Central memory CD4-positive, alpha-beta T cell (primary cell): Measurements from ENCODE around the gene PMPCA.
"Not testable (repeated sequence)": the region's sequence is repeated elsewhere in the genome, so short reads cannot be mapped to it uniquely, and the experiment has no call there.

Experiments used
- DNase-seq: peaks from one replicate; pipeline ENCODE4 v3.0.0; 2022

The PMPCA gene

DNA sequence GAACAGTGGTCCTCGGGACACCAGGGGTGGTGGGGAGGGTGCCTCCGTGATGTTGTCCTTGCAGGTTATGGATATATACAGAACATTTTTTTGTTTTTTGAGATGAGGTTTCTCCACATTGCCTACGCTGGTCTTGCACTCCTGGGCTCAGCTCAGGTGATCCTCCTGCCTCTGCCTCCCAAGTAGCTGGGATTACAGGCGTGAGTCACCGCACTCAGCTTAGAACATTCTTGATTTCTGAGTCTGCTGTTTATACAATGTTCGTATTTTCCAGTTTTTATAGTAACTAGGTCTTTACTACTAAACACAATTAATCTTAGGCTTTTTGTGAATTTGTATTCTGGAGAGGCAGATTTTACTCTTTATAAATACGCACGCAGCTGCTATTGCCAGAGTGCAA, 6.0 kb downstream of the PMPCA start:
- DNase-seq: no peak

DNA sequence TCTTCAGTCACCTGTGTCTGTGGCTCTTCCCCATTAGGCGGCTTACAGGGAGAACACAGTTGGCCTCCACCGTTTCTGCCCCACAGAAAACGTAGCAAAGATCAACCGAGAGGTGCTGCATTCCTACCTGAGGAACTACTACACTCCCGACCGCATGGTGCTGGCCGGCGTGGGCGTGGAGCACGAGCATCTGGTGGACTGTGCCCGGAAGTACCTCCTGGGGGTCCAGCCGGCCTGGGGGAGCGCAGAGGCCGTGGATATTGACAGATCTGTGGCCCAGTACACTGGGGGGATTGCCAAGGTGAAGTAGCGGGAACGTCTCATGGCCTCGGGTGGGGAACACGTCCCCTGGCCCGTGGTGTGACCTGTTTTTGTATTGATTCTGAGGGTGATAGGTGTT, 6.5 kb downstream of the PMPCA start:
- DNase-seq: no peak

DNA sequence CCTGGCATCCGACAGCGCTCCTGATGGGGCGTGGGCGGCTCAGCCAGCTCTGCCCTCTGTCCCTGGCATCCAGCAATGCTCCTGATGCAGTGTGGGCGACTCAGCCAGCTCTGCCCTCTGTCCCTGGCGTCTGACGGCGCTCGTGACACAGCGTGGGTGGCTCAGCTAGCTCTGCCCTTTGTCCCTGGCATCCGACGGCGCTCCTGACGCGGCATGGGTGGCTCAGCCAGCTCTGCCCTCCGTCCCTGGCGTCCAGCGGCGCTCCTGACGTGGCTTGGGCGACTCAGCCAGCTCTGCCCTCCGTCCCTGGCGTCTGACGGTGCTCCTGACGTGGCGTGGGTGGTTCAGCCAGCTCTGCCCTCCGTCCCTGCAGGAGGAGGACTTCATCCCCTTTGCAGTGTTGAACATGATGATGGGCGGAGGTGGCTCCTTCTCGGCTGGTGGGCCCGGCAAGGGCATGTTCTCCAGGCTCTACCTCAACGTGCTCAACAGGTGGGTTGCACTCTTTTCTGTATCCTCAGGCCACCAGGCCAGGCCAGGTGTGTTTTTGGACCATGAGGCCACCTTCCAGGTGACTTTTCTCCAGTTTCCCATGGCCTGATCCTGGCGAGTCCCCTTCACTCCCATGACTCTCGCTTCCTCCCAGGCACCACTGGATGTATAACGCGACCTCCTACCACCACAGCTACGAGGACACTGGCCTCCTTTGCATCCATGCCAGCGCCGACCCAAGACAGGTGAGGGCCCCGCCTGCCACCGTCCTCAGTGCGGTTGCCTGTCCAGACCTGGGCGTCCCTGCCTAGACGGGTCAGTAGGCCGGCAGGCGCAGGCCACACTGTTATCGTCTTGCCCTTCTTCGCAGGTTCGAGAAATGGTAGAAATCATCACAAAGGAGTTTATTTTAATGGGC, 8.0 kb downstream of the PMPCA start:
- DNase-seq: no peak

- no peak for DNase-seq
Observed at GRCh38 chr9:136419092-136419420, 8.6 kb downstream of the PMPCA start.

DNA sequence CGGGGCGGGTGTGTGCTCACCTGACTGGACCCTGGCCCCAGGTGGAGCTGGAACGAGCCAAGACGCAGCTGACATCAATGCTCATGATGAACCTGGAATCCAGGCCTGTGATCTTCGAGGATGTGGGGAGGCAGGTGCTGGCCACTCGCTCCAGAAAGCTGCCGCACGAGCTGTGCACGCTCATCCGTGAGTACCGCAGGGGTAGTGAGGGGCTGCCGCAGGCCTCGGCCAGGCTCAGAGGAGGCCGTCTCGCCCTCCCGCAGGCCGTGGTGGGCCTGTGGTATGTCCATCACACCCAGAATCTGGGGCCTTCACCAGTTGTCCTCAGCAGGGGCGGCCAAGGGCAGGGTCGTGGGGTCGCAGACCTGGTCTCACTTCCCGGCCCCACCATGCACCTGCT, 11.3 kb downstream of the PMPCA start:
- DNase-seq: no peak

DNA sequence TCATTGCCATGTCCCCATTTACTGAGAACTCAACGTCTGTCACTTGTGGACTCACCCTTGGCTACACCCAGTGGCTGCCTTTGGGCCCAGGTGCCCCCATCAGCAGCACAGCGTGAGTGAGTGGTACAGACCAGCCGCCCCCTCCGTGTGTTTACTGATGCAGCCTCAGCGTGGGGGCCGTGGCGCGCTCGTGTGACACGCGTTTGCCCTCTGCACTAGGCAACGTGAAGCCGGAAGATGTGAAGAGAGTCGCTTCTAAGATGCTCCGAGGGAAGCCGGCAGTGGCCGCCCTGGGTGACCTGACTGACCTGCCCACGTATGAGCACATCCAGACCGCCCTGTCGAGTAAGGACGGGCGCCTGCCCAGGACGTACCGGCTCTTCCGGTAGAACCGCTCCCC, 12.4 kb downstream of the PMPCA start:
- DNase-seq: no peak

DNA sequence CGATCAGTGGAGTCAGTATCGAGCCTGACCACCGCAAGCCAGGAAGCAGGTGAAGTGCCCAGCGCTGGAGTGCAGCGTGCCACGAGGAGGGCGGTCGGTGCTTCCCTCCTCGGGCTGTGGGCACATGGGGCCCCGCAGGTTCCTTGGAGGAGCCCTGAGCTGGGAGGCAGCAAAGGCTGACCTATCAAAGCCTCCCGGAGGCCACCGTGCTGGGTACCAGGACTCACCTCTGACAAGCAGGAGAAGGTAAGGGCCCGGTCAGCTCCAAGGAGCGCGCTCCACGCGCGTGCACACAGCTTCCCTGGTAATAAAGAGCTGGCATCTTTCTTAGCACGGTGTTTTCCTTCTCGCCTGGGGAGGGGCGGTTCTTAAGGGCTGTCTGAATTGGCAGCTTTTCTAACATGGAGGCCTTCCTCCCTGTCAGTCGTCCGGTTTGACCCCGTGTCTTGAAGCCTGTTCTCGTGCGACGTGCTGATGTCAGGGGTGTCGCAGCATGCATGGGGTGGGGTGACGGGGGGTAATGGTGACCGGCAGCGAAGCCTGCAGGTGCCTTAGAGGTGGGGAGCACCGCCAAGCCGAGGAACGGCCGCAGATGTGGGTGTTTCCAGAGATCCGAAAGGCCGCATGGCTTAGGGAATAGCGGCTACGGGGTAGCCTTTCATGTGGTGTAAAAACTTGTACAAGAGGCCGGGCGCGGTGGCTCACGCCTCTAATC, 13.1 kb downstream of the PMPCA start:
- DNase-seq: no peak

DNA sequence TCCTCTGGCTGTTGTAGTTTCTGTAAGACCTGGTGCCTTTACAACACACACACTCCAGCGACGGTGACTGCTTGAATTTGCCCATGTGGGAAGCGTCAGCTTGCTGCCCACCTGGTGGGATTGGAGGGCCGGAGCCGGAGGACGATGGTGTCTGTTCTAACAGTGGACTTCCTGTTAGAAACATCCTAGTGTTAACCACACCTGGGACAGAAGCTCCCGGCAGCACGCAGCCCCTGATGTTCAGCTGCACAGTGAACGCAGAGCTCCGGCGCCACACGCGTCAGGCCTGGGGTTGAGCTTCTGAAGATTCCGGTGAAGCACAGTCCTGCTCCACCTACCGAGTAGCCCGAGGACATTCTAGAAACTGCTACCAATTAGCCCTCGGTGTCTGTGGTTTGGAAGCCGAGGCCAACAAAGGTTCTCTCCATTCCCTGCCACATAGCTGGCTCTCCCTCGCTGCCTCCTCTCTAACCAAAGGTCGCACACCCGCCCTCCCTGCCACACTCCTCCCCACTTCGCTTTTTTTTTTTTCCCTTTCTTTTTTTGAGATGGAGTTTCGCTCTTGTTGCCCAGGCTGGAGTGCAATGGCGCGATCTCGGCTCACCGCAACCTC, 14.4 kb downstream of the PMPCA start:
- DNase-seq: no peak

DNA sequence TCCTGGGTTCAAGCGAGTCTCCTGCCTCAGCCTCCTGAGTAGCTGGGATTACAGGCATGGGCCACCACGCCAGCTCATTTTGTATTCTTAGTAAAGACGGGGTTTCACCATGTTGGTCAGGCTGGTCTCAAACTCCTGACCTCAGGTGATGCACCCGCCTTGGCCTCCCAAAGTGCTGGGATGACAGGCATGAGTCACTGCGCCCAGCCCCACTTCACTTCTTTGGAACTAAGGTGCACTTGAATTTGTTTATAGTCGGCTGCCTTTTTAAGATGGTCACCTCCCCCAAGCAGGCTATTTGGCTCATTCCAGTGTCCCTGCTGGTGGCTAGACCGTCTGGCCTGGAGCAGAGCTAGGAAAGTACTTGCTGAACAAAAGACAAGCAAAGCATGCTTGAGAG, 14.9 kb downstream of the PMPCA start:
- not testable (repeated sequence) for DNase-seq

GRCh38 chr9:136426787-136427186, 16.3 kb downstream of the PMPCA start:
- DNase-seq: no peak

- no peak for DNase-seq
Observed at GRCh38 chr9:136429075-136429628, 18.7 kb downstream of the PMPCA start.

DNA sequence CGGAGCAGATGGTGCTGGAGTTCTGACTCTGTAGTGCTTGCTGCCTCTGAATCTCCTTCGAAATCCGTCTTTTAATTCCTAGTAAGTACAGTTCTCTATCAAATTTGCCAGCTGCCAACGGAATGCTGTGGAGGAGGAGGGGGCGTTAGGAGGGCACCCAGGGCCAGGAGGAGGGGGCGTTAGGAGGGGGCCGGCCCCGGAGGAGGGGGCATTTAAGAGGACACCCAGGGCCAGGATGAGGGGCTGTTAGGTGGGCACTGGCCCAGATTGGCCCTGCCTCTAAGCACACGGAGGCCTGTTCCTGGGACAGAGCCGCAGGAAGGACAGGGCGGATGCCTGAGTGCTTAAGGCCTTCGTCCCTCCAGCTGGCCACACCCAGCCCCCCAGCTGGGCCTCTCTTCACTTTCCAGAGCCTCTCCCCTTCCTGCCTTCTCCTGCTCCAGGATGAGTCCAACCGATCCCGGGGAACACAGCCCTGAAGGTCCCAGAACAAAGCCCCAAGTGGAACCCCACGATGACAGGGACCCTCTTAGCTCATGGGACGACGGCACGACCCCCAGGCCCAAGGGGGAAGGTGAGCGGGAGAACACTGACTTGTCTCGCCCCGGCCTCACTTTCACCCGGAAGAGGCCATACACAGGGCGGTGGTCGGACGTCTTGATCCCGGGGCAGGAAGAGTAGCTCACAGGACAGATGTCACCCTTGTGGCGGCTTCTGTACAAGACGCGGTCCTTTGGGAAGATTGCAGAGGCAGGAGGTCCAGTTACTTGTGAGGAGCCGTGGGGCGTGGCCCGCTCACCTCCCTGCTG, 19.4 kb downstream of the PMPCA start:
- DNase-seq: no peak

- no peak for DNase-seq
Observed at GRCh38 chr9:136430588-136431234, 20.3 kb downstream of the PMPCA start.

DNA sequence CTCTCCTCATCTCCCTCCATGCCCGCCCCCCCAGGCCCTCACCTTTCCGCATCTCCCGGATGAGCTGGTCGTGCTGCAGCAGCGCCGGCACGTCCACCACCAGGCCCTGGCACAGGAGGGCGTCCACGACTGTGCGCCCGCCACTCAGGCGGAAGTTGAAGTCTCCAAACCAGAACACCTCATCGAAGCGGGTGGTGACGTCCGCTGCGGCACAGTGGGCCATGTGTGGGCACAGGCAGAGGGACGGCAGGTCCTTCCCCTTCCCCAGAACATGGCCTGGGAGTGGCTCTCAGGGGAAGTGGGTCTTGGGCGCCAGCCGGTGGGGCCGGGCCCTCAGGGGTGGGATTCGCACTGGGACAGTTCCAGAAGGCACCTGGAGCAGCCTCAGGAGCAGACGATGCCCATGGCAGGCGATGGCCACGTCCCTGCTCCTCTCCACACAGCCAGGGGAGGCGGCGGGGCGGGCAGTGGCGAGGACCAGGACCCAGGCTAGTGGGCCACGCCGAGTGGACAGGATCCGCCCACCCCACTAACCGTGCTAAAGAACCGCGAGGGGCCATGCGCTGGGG, 21.4 kb downstream of the PMPCA start:
- no peak for DNase-seq

DNA sequence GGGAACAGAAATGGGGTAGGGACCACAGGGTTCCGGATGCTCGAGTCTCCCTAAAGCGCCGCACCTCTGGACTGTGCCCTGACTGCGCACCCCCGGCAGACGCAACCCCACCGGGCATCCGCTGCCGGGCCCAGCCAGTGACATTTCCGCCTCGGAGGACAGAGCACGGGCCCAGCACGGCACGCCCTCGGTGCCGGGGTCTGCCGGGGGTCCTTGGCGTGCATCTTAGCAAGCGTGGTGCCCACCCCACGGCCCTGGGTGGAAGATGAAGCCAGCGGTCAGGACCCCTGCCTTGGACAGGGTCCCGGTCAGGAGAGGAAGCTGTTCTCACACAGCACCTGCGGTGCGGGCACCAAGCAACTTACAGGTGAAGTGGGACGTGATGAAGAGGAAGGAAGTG, 22.1 kb downstream of the PMPCA start:
- DNase-seq: no peak

GRCh38 chr9:136433043-136433715, 22.7 kb downstream of the PMPCA start:
- no peak for DNase-seq

GRCh38 chr9:136433849-136434579, 23.6 kb downstream of the PMPCA start:
- no peak for DNase-seq

DNA sequence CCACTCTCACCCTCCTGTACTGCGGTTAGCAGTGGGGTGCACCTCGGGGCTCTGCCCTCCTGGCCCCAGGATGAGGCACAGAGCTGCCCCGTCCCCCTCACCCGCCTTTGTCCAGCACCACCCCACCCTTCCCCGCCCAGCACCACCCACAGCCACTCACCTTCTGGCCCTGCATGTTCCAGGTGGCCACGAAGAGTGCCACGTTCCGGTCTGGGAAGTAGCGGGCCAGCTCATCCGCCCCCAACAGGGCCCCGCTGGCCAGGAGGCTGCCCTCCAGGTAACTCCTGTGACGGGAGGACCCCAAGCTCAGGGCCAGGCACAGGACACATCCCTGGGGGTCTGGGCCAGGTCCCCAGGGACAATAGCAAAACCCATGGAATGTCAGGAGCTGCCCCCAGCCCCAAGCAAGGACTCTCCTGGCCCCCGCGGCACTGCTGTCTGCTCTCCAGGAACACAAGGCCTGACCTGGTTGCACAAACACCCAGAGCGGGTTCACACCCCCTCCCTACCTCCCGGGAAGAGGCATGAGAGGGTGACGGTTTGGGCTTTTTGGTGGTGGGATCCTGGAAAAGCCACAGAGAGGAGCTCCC, 24.2 kb downstream of the PMPCA start:
- no peak for DNase-seq

DNA sequence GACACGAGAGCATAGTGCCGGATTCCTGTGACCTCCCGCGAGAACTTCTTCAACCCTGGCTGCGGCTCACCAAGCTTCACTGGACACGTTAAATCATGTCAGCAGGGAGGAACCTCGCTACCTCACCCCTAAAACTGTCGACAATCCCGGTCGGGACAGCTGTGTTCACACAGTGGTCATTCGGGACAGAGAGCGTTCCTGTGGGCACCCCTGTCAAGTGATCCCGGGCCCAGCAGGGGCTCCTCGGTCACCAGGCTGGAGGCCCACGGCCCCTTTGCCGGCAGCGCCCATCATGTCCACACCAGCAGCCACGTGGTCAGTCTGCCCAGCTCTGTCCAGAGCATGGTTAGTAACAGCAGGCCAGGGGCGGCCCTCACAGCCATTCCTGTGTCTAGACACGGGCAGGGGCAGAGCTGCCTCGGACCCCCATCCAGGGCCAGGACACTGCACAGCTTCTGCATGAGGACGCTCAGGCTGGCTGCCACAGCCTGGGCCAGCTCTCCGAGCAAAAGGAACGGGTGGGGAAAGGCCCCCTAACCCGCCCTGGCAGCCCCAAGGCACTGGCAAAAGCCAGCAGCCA, 25.7 kb downstream of the PMPCA start:
- no peak for DNase-seq

- DNase-seq: no peak
Observed at GRCh38 chr9:136437430-136437829, 27.0 kb downstream of the PMPCA start.
